Islet precursor cell (in vitro differentiated cells): ENCODE measurements around the gene FOXK2.

Experiments used
- DNase-seq: peaks from one replicate; pipeline ENCODE4 v3.0.0-alpha.2; 2018

The FOXK2 gene

GRCh38 chr17:82647593-82648164 lies 128.1 kb downstream of the FOXK2 start:
- no peak for DNase-seq

GRCh38 chr17:82648165-82648668 lies 128.7 kb downstream of the FOXK2 start, which contains the start of gene WDR45B:
Gene WDR45B (minus strand): TSS chr17:82648444. CDS start chr17:82648340, 104 bp downstream.
- DNase-seq: peak; percentile 99

GRCh38 chr17:82648742-82649331 lies 129.3 kb downstream of the FOXK2 start:
- DNase-seq: no peak

DNA sequence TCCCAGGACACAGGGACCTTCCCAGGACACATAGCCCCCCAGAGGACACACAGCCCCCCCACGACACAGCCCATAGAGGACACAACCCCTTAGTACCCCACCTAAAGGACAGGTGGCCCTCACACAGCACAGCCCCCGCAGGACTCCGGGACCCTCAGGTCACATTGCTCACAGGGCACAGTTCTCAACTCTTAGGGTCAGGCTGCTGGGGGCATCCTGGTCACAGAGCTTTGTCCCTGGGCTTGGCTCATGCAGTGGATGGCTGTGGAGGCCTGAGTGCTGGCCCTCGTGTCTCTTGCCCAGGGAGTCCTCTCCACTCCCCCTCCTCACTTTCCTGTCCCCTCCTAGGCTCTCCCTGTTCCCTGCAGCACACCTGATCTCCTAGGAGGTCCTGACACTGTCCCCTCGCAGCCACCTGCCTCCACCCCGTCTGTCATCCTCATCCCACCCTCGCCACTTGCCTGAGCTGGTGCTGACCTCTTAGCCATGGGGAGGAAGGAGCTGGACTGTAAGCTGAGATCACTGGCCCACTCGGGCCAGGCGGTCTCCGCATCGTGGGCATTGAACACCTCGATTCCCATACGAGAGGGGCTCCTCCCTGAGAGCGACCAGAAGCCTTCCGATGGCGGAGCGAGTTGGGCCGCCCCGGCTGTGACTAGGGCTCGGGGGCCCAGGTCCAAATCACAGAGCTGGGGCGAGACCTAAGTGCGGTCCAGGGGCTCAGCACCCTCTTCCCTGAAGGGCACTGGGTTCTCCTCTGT lies 130.1 kb downstream of the FOXK2 start:
- no peak for DNase-seq

DNA sequence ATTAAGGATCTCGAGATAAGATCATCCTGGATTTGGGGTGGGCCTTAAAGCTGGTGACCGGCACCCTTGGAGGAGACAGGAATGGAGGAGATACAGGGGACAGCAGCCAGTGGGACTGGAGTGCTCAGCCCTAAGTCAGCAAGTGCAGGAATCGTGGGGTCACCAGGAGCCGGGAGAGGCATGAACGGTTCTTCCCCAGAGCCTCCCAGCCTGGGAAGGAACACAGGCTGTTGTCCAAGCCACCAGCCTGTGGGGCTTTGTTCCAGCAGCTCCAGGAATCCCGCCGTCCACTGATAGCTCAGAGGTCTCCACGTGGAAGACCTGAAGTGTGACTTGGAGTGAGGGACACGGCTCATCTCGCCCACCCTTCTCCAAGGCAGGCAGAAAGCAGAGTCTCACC lies 131.2 kb downstream of the FOXK2 start:
- no peak for DNase-seq

- no peak for DNase-seq
Measured at GRCh38 chr17:82653651-82654528, 134.4 kb downstream of the FOXK2 start.
